Peyer's patch (tissue), 4 donors: ENCODE data around the gene RETREG2.

Source experiments
- CTCF ChIP-seq, 6 experiments: fragments of 450-650 bp in 4 of 6; fragments of 200-600 bp in 2 of 6; sonication (generic) in 1 of 6; IDR thresholded peaks; one replicate each; pipeline ENCODE4 v1.5.1; 2017 to 2019; ENCODE audit warnings: antibody characterized with exemption in 6 of 6, mild to moderate bottlenecking in 3 of 6, moderate library complexity in 1 of 6
- POLR2A ChIP-seq, 2 donors: fragments of 450-650 bp; IDR thresholded peaks; one replicate each; pipeline ENCODE4 v1.5.1; 2017; ENCODE audit warnings: antibody characterized with exemption in 2 of 2, mild to moderate bottlenecking in 2 of 2, moderate library complexity in 2 of 2

GRCh38 chr2:219209236-219210195, 31.4 kb downstream of the RETREG2 start:
- TF ChIP-seq POLR2A (IDR thresholded peaks at IDR 0.05) (no peak), CTCF (IDR thresholded peaks at IDR 0.05) (no peak)
